B cell (primary cell): Measurements from ENCODE around the gene CYP26A1. TPM values are rescaled to one million over a fixed set of nuclear protein-coding genes. Genes with fewer than 3 reads are reported as not detected.

ENCODE experiments used
- ATAC-seq: fragments of 200-7000 bp; cut with Tn5 transposase; one replicate; pipeline ENCODE4 v1.10.0; 2021; ENCODE audit warnings: low read depth, mild to moderate bottlenecking, moderate number of reproducible peaks, moderate library complexity
- CTCF ChIA-PET: fragments of 350-600 bp; sonication (Branson Sonifier 250); formaldehyde crosslinking; loops from one replicate; lab custom pipeline; 2021; ENCODE audit warnings: antibody characterized with exemption, inconsistent platforms; lab: Charles Lee
- POLR2A ChIA-PET: fragments of 350-600 bp; sonication (Branson Sonifier 250); formaldehyde crosslinking; loops from one replicate; lab custom pipeline; 2021; ENCODE audit warnings: antibody characterized with exemption; lab: Charles Lee
- DNase-seq: peaks from one replicate; pipeline ENCODE4 v3.0.0; 2013
- H2AFZ ChIP-seq: 2 replicates; pipeline ENCODE4 v1.6.1; 2012; ENCODE audit warnings: mild to moderate bottlenecking, low read depth, low read length; ENCODE audit not compliant: insufficient read depth, poor library complexity, severe bottlenecking
- H3K27ac ChIP-seq, 2 donors: 1 replicate in 1 of 2; 2 replicates in 1 of 2; pipeline ENCODE4 v1.5.1; 2012 to 2013; ENCODE audit warnings: low read length in 2 of 2, mild to moderate bottlenecking in 2 of 2, moderate library complexity in 1 of 2
- H3K27me3 ChIP-seq, 4 experiments: fragments of 200-600 bp in 1 of 4; sonication (generic) in 1 of 4; replicated peaks in 1 of 4; 1 replicate in 2 of 4; 2 replicates in 2 of 4; pipeline versions ENCODE4 v1.6.1 to v1.7.0; 2013 to 2016; ENCODE audit warnings: low read length in 3 of 4, mild to moderate bottlenecking in 2 of 4, mixed read lengths in 1 of 4, moderate library complexity in 1 of 4; ENCODE audit not compliant: insufficient read depth in 4 of 4, control insufficient read depth in 3 of 4; ENCODE audit errors: control extremely low read depth in 1 of 4
- H3K36me3 ChIP-seq, 2 experiments: replicated peaks in 1 of 2; 1 replicate in 1 of 2; 2 replicates in 1 of 2; pipeline versions ENCODE4 v1.6.1 to v1.7.1; 2013; ENCODE audit warnings: low read length in 1 of 2; ENCODE audit not compliant: insufficient read depth in 2 of 2, control insufficient read depth in 1 of 2; ENCODE audit errors: control extremely low read depth in 1 of 2, extremely low read depth in 1 of 2
- H3K4me1 ChIP-seq, 2 donors: fragments of 200-600 bp in 1 of 2; sonication (generic) in 1 of 2; 1 replicate in 1 of 2; 2 replicates in 1 of 2; pipeline versions ENCODE4 v1.5.1 to v1.6.1; 2013 to 2017; ENCODE audit warnings: low read length in 2 of 2; ENCODE audit not compliant: control insufficient read depth in 2 of 2, insufficient read depth in 2 of 2
- H3K4me2 ChIP-seq: replicated peaks from 2 replicates; pipeline ENCODE3; 2012; ENCODE audit warnings: mild to moderate bottlenecking, low read depth, low read length; ENCODE audit not compliant: poor library complexity, severe bottlenecking
- H3K4me3 ChIP-seq, 5 experiments: fragments of 200-600 bp in 1 of 5; sonication (generic) in 1 of 5; 1 replicate in 3 of 5; 2 replicates in 2 of 5; pipeline versions ENCODE4 v1.5.1 to v1.7.0; 2011 to 2016; ENCODE audit warnings: low read length in 4 of 5, mild to moderate bottlenecking in 4 of 5, low read depth in 2 of 5, control low read depth in 1 of 5, moderate library complexity in 1 of 5; ENCODE audit not compliant: insufficient read depth in 1 of 5; ENCODE audit errors: control extremely low read depth in 1 of 5, extremely low read depth in 1 of 5
- H3K79me2 ChIP-seq: fragments of 200-600 bp; sonication (generic); one replicate; pipeline ENCODE4 v1.6.0; 2016; ENCODE audit warnings: low read length; ENCODE audit not compliant: control insufficient read depth, insufficient read depth
- H3K9ac ChIP-seq: fragments of 200-600 bp; sonication (generic); 2 replicates; pipeline ENCODE4 v1.6.1; 2017; ENCODE audit warnings: mild to moderate bottlenecking, low read length, moderate library complexity
- H3K9me3 ChIP-seq, 3 donors: one replicate each; pipeline versions ENCODE4 v1.6.1 to v1.7.1; 2013; ENCODE audit warnings: low read length in 2 of 3; ENCODE audit not compliant: control insufficient read depth in 2 of 3, insufficient read depth in 1 of 3; ENCODE audit errors: control extremely low read depth in 1 of 3
- H4K20me1 ChIP-seq: 2 replicates; pipeline ENCODE4 v1.6.0; 2012; ENCODE audit warnings: mild to moderate bottlenecking, low read length; ENCODE audit not compliant: insufficient read depth, control insufficient read depth, poor library complexity, severe bottlenecking
- H3K27ac Mint-ChIP-seq: one replicate; pipeline ENCODE4 v1.8.0; 2021; ENCODE audit warnings: mixed read lengths
- H3K27me3 Mint-ChIP-seq: one replicate; pipeline ENCODE4 v1.8.0; 2021; ENCODE audit warnings: mixed read lengths
- H3K4me1 Mint-ChIP-seq: one replicate; pipeline ENCODE4 v1.8.0; 2021; ENCODE audit warnings: mixed read lengths
- H3K4me3 Mint-ChIP-seq: one replicate; pipeline ENCODE4 v1.8.0; 2021; ENCODE audit warnings: mixed read lengths
- H3K9me3 Mint-ChIP-seq: one replicate; pipeline ENCODE4 v1.8.0; 2022; ENCODE audit warnings: mixed read lengths; ENCODE audit not compliant: insufficient read depth
- EZH2 ChIP-seq: IDR thresholded peaks from 2 replicates; pipeline ENCODE4 v1.6.1; 2012; ENCODE audit warnings: borderline replicate concordance, low read depth, mild to moderate bottlenecking, moderate library complexity, low read length; ENCODE audit not compliant: insufficient read depth, poor library complexity, severe bottlenecking
- WGBS: methylation state at CpG from one replicate; pipeline ENCODE4 v1.1.5; 2013; ENCODE audit warnings: missing lambda C conversion rate; ENCODE audit not compliant: insufficient coverage; 5-methylcytosine and 5-hydroxymethylcytosine counted together
- intact Hi-C: fragments of 100-400 bp; cut with micrococcal nuclease; formaldehyde crosslinking; loops from one replicate; pipeline ENCODE4 v1.10.0; 2022
- polyA plus RNA-seq: library from polyadenylated mRNA; depleted of rRNA; stranded (reverse); fragments of >200 nt; gene quantifications from 2 replicates; pipeline ENCODE4 v1.2.3, GENCODE V29; 2012
- total RNA-seq, 2 donors: library from RNA; stranded (reverse); fragments of 120-200 nt in 1 of 2; gene quantifications; 1 replicate in 1 of 2; 2 replicates in 1 of 2; pipeline versions ENCODE4 v1.2.3 to v1.2.4, GENCODE V29; 2013 to 2022
- TF ChIP-seq, protein P1 (sequence below): fragments of 200-600 bp; IDR thresholded peaks from one replicate; pipeline ENCODE4 v1.8.0; 2022; ENCODE audit warnings: antibody characterized with exemption, mild to moderate bottlenecking

The CYP26A1 gene
- total and polyA plus RNA-seq, 2 donors (not counting 1 experiment from before 2014, with no cell fraction given): not detected

- Histone ChIP-seq H3K36me3 (no peaks in the 10 kb centered on the region), H3K79me2 (no peaks in the 10 kb centered on the region), H3K27ac (no peak overlapping the region), H3K9ac (no peak overlapping the region), H4K20me1 (no peaks in the 10 kb centered on the region), H2AFZ (no peak overlapping the region), H3K9me3 (no peaks in the 10 kb centered on the region), H3K27me3 (no peaks in the 10 kb centered on the region), H3K4me2 (no peak overlapping the region), H3K4me1 (no peaks in the 10 kb centered on the region), H3K4me3 (no peak overlapping the region)
- no peak for TF ChIP-seq EZH2
- TF ChIP-seq, protein P1, sequence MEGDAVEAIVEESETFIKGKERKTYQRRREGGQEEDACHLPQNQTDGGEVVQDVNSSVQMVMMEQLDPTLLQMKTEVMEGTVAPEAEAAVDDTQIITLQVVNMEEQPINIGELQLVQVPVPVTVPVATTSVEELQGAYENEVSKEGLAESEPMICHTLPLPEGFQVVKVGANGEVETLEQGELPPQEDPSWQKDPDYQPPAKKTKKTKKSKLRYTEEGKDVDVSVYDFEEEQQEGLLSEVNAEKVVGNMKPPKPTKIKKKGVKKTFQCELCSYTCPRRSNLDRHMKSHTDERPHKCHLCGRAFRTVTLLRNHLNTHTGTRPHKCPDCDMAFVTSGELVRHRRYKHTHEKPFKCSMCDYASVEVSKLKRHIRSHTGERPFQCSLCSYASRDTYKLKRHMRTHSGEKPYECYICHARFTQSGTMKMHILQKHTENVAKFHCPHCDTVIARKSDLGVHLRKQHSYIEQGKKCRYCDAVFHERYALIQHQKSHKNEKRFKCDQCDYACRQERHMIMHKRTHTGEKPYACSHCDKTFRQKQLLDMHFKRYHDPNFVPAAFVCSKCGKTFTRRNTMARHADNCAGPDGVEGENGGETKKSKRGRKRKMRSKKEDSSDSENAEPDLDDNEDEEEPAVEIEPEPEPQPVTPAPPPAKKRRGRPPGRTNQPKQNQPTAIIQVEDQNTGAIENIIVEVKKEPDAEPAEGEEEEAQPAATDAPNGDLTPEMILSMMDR: no peak
- DNase-seq (no peak), ATAC-seq (no peak)
- peaks cover 23% of the 10 kb centered on the region for H3K27me3 Mint-ChIP-seq
- no peak overlapping the region for H3K27ac Mint-ChIP-seq
- WGBS: 80% methylated on average over 1 of the region's 1 CpG
- POLR2A ChIA-PET: no interaction called here
- H3K9me3 Mint-ChIP-seq: no peaks in the 10 kb centered on the region
- no peak overlapping the region for H3K4me3 Mint-ChIP-seq
- CTCF ChIA-PET: no interaction called here
- H3K4me1 Mint-ChIP-seq: no peaks in the 10 kb centered on the region
- intact Hi-C loops: no loop called here
Measured at GRCh38 chr10:93095225-93095624, 21.5 kb downstream of the CYP26A1 start.

DNA sequence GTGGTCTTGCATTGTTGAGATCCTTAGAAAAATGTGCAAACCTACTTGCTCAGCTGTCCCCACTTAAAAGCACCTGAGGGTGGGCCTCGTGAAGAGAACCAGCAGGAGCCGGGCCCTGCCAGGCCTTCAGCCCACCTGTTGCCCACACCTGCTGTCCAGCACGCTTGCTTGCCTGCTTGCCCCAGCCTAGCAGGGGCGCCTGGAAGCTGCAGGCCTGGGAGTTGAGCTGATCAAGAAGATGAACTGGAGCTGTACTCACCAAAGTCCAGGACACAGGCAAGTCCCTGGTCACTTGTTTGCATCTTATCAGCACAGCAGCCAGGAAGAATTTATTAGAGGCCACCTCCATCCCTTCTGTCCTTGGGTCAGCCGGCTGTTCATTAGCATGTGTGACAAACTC is 23.2 kb downstream of the CYP26A1 start:
- H3K9me3 ChIP-seq: no peaks in the 10 kb centered on the region
- no peaks in the 10 kb centered on the region for H3K4me1 ChIP-seq
- ChIA-PET CTCF (no interaction called here), POLR2A (no interaction called here)
- no peaks in the 10 kb centered on the region for H3K4me1 Mint-ChIP-seq
- H2AFZ ChIP-seq: no peak overlapping the region
- no peaks in the 10 kb centered on the region for H4K20me1 ChIP-seq
- no peaks in the 10 kb centered on the region for H3K79me2 ChIP-seq
- 88% methylated on average over 4 of the region's 5 CpGs for WGBS
- no peak overlapping the region for H3K4me2 ChIP-seq
- H3K36me3 ChIP-seq: no peaks in the 10 kb centered on the region
- TF ChIP-seq, protein P1: no peak
- no peak for TF ChIP-seq EZH2
- H3K27me3 ChIP-seq: no peaks in the 10 kb centered on the region
- no peak overlapping the region for H3K4me3 ChIP-seq
- DNase-seq (no peak), ATAC-seq (no peak)
- H3K9ac ChIP-seq: no peak overlapping the region
- no peak overlapping the region for H3K27ac ChIP-seq
- H3K4me3 Mint-ChIP-seq: no peak overlapping the region
- H3K27ac Mint-ChIP-seq: no peak overlapping the region
- H3K9me3 Mint-ChIP-seq: no peaks in the 10 kb centered on the region
- H3K27me3 Mint-ChIP-seq: peaks cover 19% of the 10 kb centered on the region
- intact Hi-C loops: no loop called here
